Measurements from ENCODE around the gene VPS25. TPM values are rescaled to one million over a fixed set of nuclear protein-coding genes. Genes with fewer than 3 reads are reported as not detected.
A peak's percentile ranks its signal among the peaks of the same experiment; 100 is the strongest.

VPS25 gene
- total and polyA plus RNA-seq, 9 of the 15 experiments (the other 6 are each of a cell fraction or from before 2014, with no cell fraction given) = 123 to 352 (median 180) TPM

- TF ChIP-seq HDAC3 (IDR thresholded peaks at IDR 0.05; ENCODE audit: borderline replicate concordance, partially characterized antibody) (peak; percentile 40), ZNF384 (IDR thresholded peaks at IDR 0.05; ENCODE audit: low read depth, low read length) (0 out of 2 replicates have a peak, but pooled peaks have one; percentile 34), ZFP36 (IDR thresholded peaks at IDR 0.05; ENCODE audit: low read depth, low read length, partially characterized antibody) (peak; percentile 8), ZBTB7A (IDR thresholded peaks at IDR 0.05; ENCODE audit: borderline replicate concordance, control insufficient read depth, low read depth, low read length) (peak; percentile 57), TRIM24 (IDR thresholded peaks at IDR 0.05) (0 out of 4 replicates have a peak, but pooled peaks of 1 of the 2 experiments have one; percentile 25), FOXK2 (conservative IDR thresholded peaks at IDR 0.05 in 1 of 2, IDR thresholded peaks at IDR 0.05 in 1 of 2; ENCODE audit: low read depth in 2 of 2) (peak; percentile 55 to 74; a peak in 3 of 4 replicates), IFI16 (CRISPR knock-in tag; IDR thresholded peaks at IDR 0.05) (no peak), RCOR1 (IDR thresholded peaks at IDR 0.05; ENCODE audit: borderline replicate concordance in 1 of 2, low read depth in 2 of 2, low read length in 2 of 2) (peak; percentile 40 to 65; a peak in 2 of 4 replicates), ZNF668 (CRISPR knock-in tag; IDR thresholded peaks at IDR 0.05) (no peak), TBP (optimal IDR thresholded peaks at IDR 0.05; ENCODE audit: low read depth, low read length) (peak; percentile 23), SRF (CRISPR knock-in tag; IDR thresholded peaks at IDR 0.05) (peak; percentile 27 to 97; a peak in 3 of 4 replicates), HNRNPK (IDR thresholded peaks at IDR 0.05; ENCODE audit: low read depth, low read length, poor library complexity, severe bottlenecking) (no peak), CBFA2T3 (IDR thresholded peaks at IDR 0.05) (peak; percentile 85), FOXM1 (IDR thresholded peaks at IDR 0.05; ENCODE audit: low read depth) (0 out of 2 replicates have a peak, but pooled peaks have one; percentile 6), FOXM1 (CRISPR knock-in tag; IDR thresholded peaks at IDR 0.05; ENCODE audit: low read depth) (no peak), ZNF23 (CRISPR knock-in tag; IDR thresholded peaks at IDR 0.05) (0 out of 2 replicates have a peak, but pooled peaks have one; percentile 35), BCL6 (CRISPR knock-in tag; IDR thresholded peaks at IDR 0.05) (no peak), CHD2 (IDR thresholded peaks at IDR 0.05; ENCODE audit: low read depth, low read length) (0 out of 2 replicates have a peak, but pooled peaks have one; percentile 25), DPF2 (IDR thresholded peaks at IDR 0.05) (peak; percentile 62), HIVEP1 (CRISPR knock-in tag; IDR thresholded peaks at IDR 0.05) (no peak), RAD21 (CRISPR knock-in tag; conservative IDR thresholded peaks at IDR 0.05 in 1 of 2, IDR thresholded peaks at IDR 0.05 in 1 of 2) (peak in 1 of 2 experiments; percentile 37; a peak in 2 of 4 replicates)
- TF ChIP-seq, protein P1, sequence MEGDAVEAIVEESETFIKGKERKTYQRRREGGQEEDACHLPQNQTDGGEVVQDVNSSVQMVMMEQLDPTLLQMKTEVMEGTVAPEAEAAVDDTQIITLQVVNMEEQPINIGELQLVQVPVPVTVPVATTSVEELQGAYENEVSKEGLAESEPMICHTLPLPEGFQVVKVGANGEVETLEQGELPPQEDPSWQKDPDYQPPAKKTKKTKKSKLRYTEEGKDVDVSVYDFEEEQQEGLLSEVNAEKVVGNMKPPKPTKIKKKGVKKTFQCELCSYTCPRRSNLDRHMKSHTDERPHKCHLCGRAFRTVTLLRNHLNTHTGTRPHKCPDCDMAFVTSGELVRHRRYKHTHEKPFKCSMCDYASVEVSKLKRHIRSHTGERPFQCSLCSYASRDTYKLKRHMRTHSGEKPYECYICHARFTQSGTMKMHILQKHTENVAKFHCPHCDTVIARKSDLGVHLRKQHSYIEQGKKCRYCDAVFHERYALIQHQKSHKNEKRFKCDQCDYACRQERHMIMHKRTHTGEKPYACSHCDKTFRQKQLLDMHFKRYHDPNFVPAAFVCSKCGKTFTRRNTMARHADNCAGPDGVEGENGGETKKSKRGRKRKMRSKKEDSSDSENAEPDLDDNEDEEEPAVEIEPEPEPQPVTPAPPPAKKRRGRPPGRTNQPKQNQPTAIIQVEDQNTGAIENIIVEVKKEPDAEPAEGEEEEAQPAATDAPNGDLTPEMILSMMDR (IDR thresholded peaks at IDR 0.05 in 2 of 3, conservative IDR thresholded peaks at IDR 0.05 in 1 of 3; ENCODE audit: insufficient read depth in 2 of 3, low read depth in 1 of 3, low read length in 3 of 3) = peak; percentile 40 to 56 (median 43); a peak in 5 of 6 replicates
- TF ChIP-seq, protein P2, sequence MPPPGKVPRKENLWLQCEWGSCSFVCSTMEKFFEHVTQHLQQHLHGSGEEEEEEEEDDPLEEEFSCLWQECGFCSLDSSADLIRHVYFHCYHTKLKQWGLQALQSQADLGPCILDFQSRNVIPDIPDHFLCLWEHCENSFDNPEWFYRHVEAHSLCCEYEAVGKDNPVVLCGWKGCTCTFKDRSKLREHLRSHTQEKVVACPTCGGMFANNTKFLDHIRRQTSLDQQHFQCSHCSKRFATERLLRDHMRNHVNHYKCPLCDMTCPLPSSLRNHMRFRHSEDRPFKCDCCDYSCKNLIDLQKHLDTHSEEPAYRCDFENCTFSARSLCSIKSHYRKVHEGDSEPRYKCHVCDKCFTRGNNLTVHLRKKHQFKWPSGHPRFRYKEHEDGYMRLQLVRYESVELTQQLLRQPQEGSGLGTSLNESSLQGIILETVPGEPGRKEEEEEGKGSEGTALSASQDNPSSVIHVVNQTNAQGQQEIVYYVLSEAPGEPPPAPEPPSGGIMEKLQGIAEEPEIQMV (tag; conservative IDR thresholded peaks at IDR 0.05; ENCODE audit: low read depth) = no peak
- TF ChIP-seq, protein P3, sequence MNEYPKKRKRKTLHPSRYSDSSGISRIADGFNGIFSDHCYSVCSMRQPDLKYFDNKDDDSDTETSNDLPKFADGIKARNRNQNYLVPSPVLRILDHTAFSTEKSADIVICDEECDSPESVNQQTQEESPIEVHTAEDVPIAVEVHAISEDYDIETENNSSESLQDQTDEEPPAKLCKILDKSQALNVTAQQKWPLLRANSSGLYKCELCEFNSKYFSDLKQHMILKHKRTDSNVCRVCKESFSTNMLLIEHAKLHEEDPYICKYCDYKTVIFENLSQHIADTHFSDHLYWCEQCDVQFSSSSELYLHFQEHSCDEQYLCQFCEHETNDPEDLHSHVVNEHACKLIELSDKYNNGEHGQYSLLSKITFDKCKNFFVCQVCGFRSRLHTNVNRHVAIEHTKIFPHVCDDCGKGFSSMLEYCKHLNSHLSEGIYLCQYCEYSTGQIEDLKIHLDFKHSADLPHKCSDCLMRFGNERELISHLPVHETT (CRISPR knock-in tag; conservative IDR thresholded peaks at IDR 0.05 in 1 of 2, IDR thresholded peaks at IDR 0.05 in 1 of 2) = 0 out of 4 replicates have a peak, but pooled peaks of 1 of the 2 experiments have one; percentile 24
Observed at GRCh38 chr17:42775534-42776098, 2.4 kb downstream of the VPS25 start (continued).
